C4-2B (cell line): ENCODE data around the gene RNF34.

ENCODE experiments used
- ZFX ChIP-seq: fragments of 450-650 bp; IDR thresholded peaks from 2 replicates; pipeline ENCODE4 v1.6.1; 2017
- TF ChIP-seq, protein P1 (sequence below): fragments of 450-650 bp; conservative IDR thresholded peaks from 2 replicates; pipeline ENCODE4 v1.5.1; 2017; ENCODE audit warnings: mild to moderate bottlenecking

- TF ChIP-seq, protein P1, sequence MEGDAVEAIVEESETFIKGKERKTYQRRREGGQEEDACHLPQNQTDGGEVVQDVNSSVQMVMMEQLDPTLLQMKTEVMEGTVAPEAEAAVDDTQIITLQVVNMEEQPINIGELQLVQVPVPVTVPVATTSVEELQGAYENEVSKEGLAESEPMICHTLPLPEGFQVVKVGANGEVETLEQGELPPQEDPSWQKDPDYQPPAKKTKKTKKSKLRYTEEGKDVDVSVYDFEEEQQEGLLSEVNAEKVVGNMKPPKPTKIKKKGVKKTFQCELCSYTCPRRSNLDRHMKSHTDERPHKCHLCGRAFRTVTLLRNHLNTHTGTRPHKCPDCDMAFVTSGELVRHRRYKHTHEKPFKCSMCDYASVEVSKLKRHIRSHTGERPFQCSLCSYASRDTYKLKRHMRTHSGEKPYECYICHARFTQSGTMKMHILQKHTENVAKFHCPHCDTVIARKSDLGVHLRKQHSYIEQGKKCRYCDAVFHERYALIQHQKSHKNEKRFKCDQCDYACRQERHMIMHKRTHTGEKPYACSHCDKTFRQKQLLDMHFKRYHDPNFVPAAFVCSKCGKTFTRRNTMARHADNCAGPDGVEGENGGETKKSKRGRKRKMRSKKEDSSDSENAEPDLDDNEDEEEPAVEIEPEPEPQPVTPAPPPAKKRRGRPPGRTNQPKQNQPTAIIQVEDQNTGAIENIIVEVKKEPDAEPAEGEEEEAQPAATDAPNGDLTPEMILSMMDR, result no peak
- TF ChIP-seq ZFX, result no peak
Observed at GRCh38 chr12:121423253-121423652, 23.3 kb downstream of the RNF34 start.
